Subcutaneous abdominal adipose tissue (tissue), 5 donors: ENCODE data around the gene RFNG.

Experiments used
- H3K27ac ChIP-seq: one replicate; pipeline ENCODE4 v1.7.0; 2013; ENCODE audit warnings: low read depth, mild to moderate bottlenecking, inconsistent platforms, low read length, moderate library complexity
- H3K27me3 ChIP-seq, 5 donors: one replicate each; pipeline ENCODE4 v1.7.0; 2013; ENCODE audit warnings: low read length in 5 of 5, inconsistent platforms in 1 of 5; ENCODE audit not compliant: control insufficient read depth in 5 of 5, insufficient read depth in 4 of 5
- H3K36me3 ChIP-seq, 5 donors: one replicate each; pipeline ENCODE4 v1.7.0; 2013; ENCODE audit warnings: low read length in 5 of 5; ENCODE audit not compliant: control insufficient read depth in 5 of 5, insufficient read depth in 5 of 5
- H3K4me1 ChIP-seq, 5 donors: one replicate each; pipeline ENCODE4 v1.7.0; 2013; ENCODE audit warnings: low read length in 5 of 5, mild to moderate bottlenecking in 3 of 5, moderate library complexity in 1 of 5; ENCODE audit not compliant: control insufficient read depth in 5 of 5, insufficient read depth in 5 of 5
- H3K4me3 ChIP-seq, 5 donors: one replicate each; pipeline ENCODE4 v1.7.0; 2013; ENCODE audit warnings: low read length in 5 of 5, low read depth in 1 of 5
- H3K9ac ChIP-seq, 5 donors: one replicate each; pipeline ENCODE4 v1.7.0; 2013; ENCODE audit warnings: low read length in 5 of 5, mild to moderate bottlenecking in 4 of 5, moderate library complexity in 3 of 5
- H3K9me3 ChIP-seq, 5 donors: one replicate each; pipeline ENCODE4 v1.7.0; 2013; ENCODE audit warnings: low read length in 5 of 5; ENCODE audit not compliant: control insufficient read depth in 5 of 5
- donor health status: healthy.
- donor health status: healthy.
- donor health status: healthy.
- donor health status: healthy.
- donor health status: healthy.

RFNG gene

DNA sequence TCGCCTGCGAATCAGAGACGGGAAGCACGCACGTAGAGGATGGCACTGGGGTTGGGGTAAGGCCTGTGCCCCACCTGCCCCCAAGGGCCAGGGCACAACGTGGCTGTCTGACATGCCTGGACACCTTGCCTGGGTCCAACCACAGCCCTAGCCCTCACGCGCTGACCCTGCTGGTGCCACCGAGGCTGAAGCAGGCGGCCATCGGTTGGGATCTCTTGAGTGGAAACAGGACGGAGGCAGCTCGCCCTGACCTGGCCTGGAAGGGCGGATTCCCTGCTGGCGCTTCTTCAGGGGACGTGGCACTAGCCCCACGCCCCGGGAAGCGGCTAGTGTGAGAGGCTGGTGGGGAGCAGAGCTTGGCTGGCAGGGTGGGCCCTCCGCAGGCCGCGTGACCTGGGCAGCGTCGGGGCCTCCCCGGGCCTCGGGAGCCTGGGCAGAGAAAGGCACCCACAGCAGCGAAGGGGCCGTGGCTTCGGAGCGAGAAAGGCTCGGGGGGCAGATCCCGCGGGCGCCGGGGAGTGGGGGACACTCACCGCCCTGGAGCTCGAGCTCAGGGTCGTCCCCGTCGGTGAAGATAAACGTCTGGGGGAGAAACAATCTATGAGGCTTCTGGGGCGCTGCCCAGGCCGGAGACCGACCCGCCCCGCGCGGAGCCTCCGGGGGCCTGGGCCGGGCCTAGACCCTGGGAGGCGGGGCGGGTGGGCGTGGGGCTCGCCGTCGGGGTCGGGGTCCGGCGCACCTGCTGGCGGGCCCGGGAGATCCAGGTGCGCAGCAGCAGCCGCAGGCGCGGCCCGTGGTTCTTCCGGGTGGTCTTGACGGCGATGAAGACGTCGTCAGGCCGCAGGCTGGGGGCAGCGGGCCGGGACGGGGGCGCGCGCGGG is 610 bp downstream of the RFNG start:
- Histone ChIP-seq H3K36me3 (peaks cover 0 to 60% (median 48%) of the 10 kb centered on the region in 5 donors), H3K4me1 (peaks cover 4 to 43% (median 33%) of the 10 kb centered on the region in 5 donors), H3K9me3 (no peaks in the 10 kb centered on the region), H3K27me3 (no peaks in the 10 kb centered on the region), H3K27ac (no peak overlapping the region), H3K4me3 (peak overlapping the region in 4 of 5 donors; percentile 70 to 83 (median 80)), H3K9ac (peak overlapping the region in 4 of 5 donors; percentile 54 to 88 (median 78))

DNA sequence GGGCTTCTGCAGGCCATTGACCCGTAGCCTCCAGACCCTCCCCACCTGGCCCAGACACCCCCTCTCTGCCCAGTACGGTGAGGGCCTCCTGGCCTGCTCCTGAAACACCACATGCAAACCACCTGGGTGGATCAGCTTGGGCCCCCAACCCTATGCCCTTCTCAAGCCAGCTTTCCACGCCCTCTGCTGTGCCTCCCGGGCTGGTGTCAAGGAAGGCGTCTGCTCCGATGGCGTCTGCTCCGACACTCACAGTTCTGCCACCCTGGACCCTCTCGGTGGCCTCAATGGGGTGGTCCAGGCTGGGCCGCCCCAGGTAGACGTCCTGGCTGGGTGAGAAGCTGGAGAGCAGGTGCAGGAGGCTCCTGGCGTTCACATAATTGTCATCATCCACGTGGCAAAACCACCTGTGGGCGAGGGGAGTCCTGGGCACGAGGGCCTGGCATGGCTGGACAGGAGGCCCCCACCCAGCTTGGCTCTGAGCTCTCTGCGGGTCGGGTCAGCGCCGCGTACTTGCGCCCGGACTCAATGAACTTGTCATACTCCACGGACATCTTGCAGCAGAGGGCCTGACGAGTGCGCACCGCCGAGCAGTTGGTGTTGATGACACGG is 1.4 kb downstream of the RFNG start:
- Histone ChIP-seq H3K9me3 (no peaks in the 10 kb centered on the region), H3K27me3 (no peaks in the 10 kb centered on the region), H3K4me1 (peaks cover 4 to 42% (median 33%) of the 10 kb centered on the region in 5 donors), H3K4me3 (peak overlapping the region in 4 of 5 donors; percentile 70 to 83 (median 80)), H3K27ac (no peak overlapping the region), H3K9ac (peak overlapping the region in 2 of 5 donors; percentile 83 to 88), H3K36me3 (peaks cover 0 to 54% (median 42%) of the 10 kb centered on the region in 5 donors)

DNA sequence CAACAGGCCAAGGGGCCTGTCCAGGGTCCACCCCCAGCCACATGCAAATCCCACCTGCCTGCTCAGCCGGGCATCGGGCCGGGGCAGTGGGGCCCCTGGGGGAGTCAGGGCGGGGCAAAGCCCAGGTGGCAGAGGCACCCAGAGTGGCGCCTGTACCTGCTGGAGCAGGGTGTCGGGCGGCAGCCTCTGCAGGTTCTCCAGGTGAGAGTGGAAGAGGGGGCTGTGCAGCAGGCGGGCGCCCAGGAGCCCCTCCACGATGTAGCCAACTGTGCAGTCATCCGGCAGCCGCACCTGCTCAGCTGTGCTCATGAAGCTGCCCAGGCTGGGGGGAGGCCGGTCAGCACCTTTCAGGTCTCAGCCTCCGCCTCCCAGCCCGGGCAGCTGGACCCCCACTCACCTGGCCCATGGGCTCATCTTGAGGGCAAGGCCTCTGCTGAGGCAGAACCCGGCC is 2.1 kb downstream of the RFNG start:
- no peak overlapping the region for H3K9ac ChIP-seq
- H3K4me1 ChIP-seq: peaks cover 4 to 41% (median 30%) of the 10 kb centered on the region in 5 donors
- peaks cover 0 to 47% (median 35%) of the 10 kb centered on the region in 5 donors for H3K36me3 ChIP-seq
- no peak overlapping the region for H3K27ac ChIP-seq
- H3K27me3 ChIP-seq: no peaks in the 10 kb centered on the region
- no peaks in the 10 kb centered on the region for H3K9me3 ChIP-seq
- H3K4me3 ChIP-seq: no peak overlapping the region

DNA sequence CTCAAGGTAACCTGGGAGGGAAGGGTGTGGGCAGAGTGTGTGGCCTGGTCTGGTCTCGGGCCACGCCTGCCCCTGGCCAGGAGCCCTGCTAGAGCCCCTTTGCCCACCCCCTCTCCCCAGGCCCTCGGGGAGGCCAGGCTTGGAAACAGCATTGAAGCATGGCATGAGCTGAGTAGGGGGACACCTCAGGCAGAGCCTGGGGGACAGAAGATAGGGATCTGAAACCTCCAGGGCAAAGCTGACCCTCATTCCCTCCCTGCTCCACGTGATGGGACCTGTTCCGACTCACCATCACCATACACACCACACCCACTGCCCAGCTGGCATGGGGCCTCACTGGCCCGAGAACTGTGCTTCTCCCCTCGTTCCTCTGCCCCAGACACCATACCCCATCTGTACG is 2.5 kb downstream of the RFNG start:
- Histone ChIP-seq H3K27me3 (no peaks in the 10 kb centered on the region), H3K27ac (no peak overlapping the region), H3K36me3 (peaks cover 0 to 42% (median 30%) of the 10 kb centered on the region in 5 donors), H3K9ac (no peak overlapping the region), H3K4me1 (peaks cover 4 to 39% (median 30%) of the 10 kb centered on the region in 5 donors), H3K9me3 (no peaks in the 10 kb centered on the region), H3K4me3 (no peak overlapping the region)

DNA sequence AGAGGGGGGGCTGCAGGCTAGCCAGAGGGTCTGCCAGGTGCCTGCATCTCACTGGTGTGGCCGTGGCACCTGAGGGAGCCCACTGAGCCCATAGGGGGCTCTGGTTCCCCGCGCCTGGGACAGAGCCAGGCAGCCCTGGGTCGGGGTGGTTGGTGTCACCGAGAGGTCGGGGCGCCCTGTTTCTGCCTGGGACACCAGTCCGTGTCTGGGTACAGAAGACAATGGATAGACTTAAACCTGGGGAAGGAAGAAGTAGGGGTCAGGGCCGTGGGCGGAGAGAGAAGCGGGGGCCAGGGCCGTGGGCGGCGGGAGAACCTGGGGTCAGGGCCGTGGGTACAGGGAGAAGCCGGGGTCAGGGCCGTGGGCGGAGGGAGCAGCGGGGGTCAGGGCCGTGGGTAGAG is 3.0 kb downstream of the RFNG start:
- no peak overlapping the region for H3K27ac ChIP-seq
- peaks cover 0 to 37% (median 25%) of the 10 kb centered on the region in 5 donors for H3K36me3 ChIP-seq
- H3K4me1 ChIP-seq: peaks cover 4 to 34% (median 28%) of the 10 kb centered on the region in 5 donors

DNA sequence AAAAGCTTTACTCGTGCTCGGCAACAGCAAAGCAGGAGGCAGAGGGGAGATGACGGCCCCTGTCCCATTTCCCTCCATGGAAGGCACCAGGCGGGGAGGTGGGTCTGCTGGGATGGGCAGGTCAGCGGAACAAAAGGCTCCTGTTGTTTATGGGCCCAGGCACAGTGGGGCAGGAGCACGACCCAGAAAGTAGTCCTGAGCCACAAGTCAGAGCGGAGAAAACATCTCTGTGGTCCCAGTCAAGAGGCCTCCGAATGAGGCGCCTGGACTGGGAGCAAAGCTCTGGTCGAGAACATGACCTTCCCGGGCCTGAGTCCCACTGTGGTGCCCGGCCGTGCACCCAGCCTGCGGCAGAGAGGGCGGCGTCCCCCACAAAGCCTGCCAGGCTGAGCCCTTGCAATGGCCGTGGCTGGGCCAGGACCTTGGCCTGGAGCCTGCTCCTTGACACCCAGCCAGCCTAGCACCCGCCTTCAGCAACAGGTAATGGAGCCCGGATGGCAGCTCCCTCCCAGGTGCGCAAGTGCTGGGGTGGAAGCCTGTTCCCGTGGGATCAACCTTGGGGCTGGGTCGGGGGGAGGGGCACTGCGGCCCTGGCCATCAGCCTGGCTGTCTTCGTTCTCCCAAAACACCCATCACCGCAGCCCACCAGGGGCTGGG is 3.6 kb downstream of the RFNG start:
- Histone ChIP-seq H3K4me1 (peaks cover 4 to 29% (median 23%) of the 10 kb centered on the region in 5 donors), H3K36me3 (peaks cover 0 to 37% (median 25%) of the 10 kb centered on the region in 5 donors), H3K27ac (no peak overlapping the region), H3K9me3 (no peaks in the 10 kb centered on the region), H3K9ac (no peak overlapping the region), H3K27me3 (no peaks in the 10 kb centered on the region), H3K4me3 (no peak overlapping the region)

More for the DNA sequence above, 3.0 kb downstream of the RFNG start:
- H3K9me3 ChIP-seq: no peaks in the 10 kb centered on the region
- H3K27me3 ChIP-seq: no peaks in the 10 kb centered on the region
- H3K4me3 ChIP-seq: no peak overlapping the region
- no peak overlapping the region for H3K9ac ChIP-seq

DNA sequence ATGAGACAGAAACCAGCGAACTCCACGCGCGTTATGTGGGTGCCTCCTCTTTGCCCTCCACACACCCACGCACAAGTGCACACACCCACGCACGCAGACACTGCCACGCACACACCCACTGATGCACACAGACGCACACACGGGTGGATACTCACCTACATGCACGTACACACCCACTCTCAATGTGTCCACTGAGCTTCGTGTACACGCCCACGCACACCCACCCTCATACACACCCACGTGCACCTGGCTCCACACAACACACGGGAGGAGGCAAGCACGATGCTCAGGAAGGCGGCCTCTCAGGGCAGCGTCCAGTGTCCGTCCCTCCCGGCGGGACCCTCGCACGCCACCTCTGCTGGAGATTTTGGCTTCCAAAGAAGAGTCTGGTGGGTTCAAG is 4.2 kb downstream of the RFNG start:
- no peak overlapping the region for H3K4me3 ChIP-seq
- peaks cover 0 to 37% (median 25%) of the 10 kb centered on the region in 5 donors for H3K36me3 ChIP-seq
- H3K4me1 ChIP-seq: peaks cover 1 to 22% (median 16%) of the 10 kb centered on the region in 5 donors
- H3K27ac ChIP-seq: no peak overlapping the region
- no peaks in the 10 kb centered on the region for H3K27me3 ChIP-seq
- H3K9ac ChIP-seq: no peak overlapping the region
- H3K9me3 ChIP-seq: no peaks in the 10 kb centered on the region

DNA sequence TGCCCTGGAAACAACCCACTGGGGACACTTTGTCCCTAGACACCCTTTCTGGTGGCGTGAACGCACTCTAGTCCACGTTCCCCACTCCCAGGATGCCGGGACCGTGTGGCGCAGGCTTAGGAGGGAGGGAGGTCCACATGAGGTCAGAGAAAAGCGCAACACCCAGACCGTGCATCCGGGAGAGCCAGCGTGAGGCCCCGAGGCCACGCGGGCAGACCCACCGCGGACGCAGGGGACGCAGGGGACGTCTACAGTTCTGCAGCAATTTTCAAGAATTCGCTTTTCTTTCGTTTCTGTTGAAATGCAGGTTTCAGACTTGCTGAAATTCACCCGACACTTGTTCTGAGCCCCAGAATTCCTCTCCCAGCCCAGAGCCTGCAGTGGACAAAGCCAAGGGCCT is 4.7 kb downstream of the RFNG start:
- H3K27me3 ChIP-seq: no peaks in the 10 kb centered on the region
- H3K27ac ChIP-seq: no peak overlapping the region
- H3K36me3 ChIP-seq: peaks cover 0 to 37% (median 25%) of the 10 kb centered on the region in 5 donors
- no peak overlapping the region for H3K4me3 ChIP-seq
- peaks cover 1 to 19% (median 13%) of the 10 kb centered on the region in 5 donors for H3K4me1 ChIP-seq
- no peak overlapping the region for H3K9ac ChIP-seq
- no peaks in the 10 kb centered on the region for H3K9me3 ChIP-seq

DNA sequence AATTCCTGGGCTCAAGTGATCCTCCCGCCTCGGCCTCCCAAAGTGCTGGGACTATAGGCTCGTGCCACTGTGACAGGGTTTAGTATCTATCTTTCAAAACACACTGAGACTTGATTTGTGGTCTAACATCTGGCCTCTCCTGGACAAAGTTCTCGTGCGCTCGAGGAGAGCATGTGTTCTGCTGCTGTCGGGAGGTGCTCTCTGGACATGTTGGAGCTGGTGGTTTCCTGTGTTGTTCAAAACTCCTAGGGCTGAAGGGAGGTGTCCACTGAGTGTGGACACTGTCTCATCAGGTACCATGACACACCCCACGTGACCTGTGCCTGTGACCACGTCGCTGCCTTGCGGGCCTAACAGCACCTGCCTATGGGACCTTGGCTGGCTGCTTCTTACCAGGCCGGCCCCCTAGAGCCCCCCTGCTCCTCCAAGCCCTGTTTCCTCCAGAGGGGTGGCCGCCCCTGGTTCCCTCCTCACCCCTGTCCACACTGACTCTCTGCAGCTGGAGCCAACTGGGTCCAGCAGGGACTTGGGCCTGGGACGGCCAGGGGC is 5.6 kb downstream of the RFNG start:
- Histone ChIP-seq H3K27me3 (no peaks in the 10 kb centered on the region), H3K9me3 (no peaks in the 10 kb centered on the region), H3K9ac (no peak overlapping the region), H3K36me3 (peaks cover 0 to 37% (median 25%) of the 10 kb centered on the region in 5 donors), H3K4me3 (no peak overlapping the region), H3K27ac (no peak overlapping the region), H3K4me1 (peaks cover 1 to 17% (median 12%) of the 10 kb centered on the region in 5 donors)
